Measurements from ENCODE around the gene TFDP2.

The TFDP2 gene

GRCh38 chr3:142086581-142087090 lies 62.7 kb downstream of the TFDP2 start:
- Histone ChIP-seq H3K9ac (ENCODE audit: low read depth, low read length, poor library complexity, severe bottlenecking) (no peak overlapping the region), H2AFZ (ENCODE audit: low read length) (no peak overlapping the region), H4K20me1 (ENCODE audit: insufficient read depth, low read length, poor library complexity, severe bottlenecking) (no peaks in the 10 kb centered on the region), H3K36me3 (ENCODE audit: insufficient read depth, low read length) (no peaks in the 10 kb centered on the region), H3K4me3 (ENCODE audit: low read length, poor library complexity, severe bottlenecking) (no peak overlapping the region), H3F3A (ENCODE audit: low read depth) (no peaks in the 10 kb centered on the region), H3K79me2 (ENCODE audit: insufficient read depth, low read length) (no peaks in the 10 kb centered on the region), H3K4me2 (ENCODE audit: low read depth, low read length, poor library complexity, severe bottlenecking) (no peak overlapping the region), H3K27me3 (ENCODE audit: insufficient read depth, low read length, poor library complexity, severe bottlenecking) (no peaks in the 10 kb centered on the region), H3K9me2 (replicated peaks; ENCODE audit: low read depth, low read length) (no peaks in the 10 kb centered on the region), H3K4me1 (ENCODE audit: insufficient read depth, low read length, poor library complexity, severe bottlenecking) (peaks cover 3% of the 10 kb centered on the region), H3K9me3 (ENCODE audit: insufficient read depth, low read depth, low read length) (no peaks in the 10 kb centered on the region)
- TF ChIP-seq, protein P1, sequence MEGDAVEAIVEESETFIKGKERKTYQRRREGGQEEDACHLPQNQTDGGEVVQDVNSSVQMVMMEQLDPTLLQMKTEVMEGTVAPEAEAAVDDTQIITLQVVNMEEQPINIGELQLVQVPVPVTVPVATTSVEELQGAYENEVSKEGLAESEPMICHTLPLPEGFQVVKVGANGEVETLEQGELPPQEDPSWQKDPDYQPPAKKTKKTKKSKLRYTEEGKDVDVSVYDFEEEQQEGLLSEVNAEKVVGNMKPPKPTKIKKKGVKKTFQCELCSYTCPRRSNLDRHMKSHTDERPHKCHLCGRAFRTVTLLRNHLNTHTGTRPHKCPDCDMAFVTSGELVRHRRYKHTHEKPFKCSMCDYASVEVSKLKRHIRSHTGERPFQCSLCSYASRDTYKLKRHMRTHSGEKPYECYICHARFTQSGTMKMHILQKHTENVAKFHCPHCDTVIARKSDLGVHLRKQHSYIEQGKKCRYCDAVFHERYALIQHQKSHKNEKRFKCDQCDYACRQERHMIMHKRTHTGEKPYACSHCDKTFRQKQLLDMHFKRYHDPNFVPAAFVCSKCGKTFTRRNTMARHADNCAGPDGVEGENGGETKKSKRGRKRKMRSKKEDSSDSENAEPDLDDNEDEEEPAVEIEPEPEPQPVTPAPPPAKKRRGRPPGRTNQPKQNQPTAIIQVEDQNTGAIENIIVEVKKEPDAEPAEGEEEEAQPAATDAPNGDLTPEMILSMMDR (conservative IDR thresholded peaks at IDR 0.05; ENCODE audit: low read length): no peak
- TF ChIP-seq EZH2phosphoT487 (IDR thresholded peaks at IDR 0.05; ENCODE audit: borderline replicate concordance): no peak

DNA sequence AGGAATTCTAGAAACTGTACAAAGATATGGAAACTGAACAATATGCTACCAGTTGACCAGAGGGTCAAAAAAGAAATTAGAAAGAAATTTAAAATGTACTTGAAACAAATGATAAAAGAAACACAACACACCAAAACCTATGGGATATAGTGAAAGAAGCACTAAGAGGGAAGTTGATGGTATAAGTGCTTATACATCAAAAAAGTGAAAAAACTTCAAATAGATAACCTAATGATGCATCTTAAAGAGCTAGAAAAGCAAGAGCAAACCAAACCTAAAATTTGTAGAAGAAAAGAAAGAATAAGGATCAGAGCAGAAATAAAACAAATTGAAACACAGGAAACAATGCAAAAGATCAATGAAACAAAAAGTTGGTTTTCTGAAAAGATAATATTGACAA lies 68.2 kb downstream of the TFDP2 start:
- Histone ChIP-seq H3K36me3 (ENCODE audit: insufficient read depth, low read length) (no peaks in the 10 kb centered on the region), H2AFZ (ENCODE audit: low read length) (no peak overlapping the region), H3K4me3 (ENCODE audit: low read length, poor library complexity, severe bottlenecking) (no peak overlapping the region), H3K4me2 (ENCODE audit: low read depth, low read length, poor library complexity, severe bottlenecking) (no peak overlapping the region), H3K79me2 (ENCODE audit: insufficient read depth, low read length) (no peaks in the 10 kb centered on the region), H3K9me2 (replicated peaks; ENCODE audit: low read depth, low read length) (no peaks in the 10 kb centered on the region), H3F3A (ENCODE audit: low read depth) (no peaks in the 10 kb centered on the region), H3K9ac (ENCODE audit: low read depth, low read length, poor library complexity, severe bottlenecking) (no peak overlapping the region), H4K20me1 (ENCODE audit: insufficient read depth, low read length, poor library complexity, severe bottlenecking) (no peaks in the 10 kb centered on the region), H3K27me3 (ENCODE audit: insufficient read depth, low read length, poor library complexity, severe bottlenecking) (no peaks in the 10 kb centered on the region), H3K9me3 (ENCODE audit: insufficient read depth, low read depth, low read length) (no peaks in the 10 kb centered on the region), H3K4me1 (ENCODE audit: insufficient read depth, low read length, poor library complexity, severe bottlenecking) (no peaks in the 10 kb centered on the region)
- TF ChIP-seq EZH2phosphoT487 (IDR thresholded peaks at IDR 0.05; ENCODE audit: borderline replicate concordance): no peak
- TF ChIP-seq, protein P1 (conservative IDR thresholded peaks at IDR 0.05; ENCODE audit: low read length): no peak

GRCh38 chr3:142077859-142078500 lies 71.4 kb downstream of the TFDP2 start:
- no peak overlapping the region for H3K4me3 ChIP-seq (ENCODE audit: low read length, poor library complexity, severe bottlenecking)

More at GRCh38 chr3:142077859-142078500, 71.4 kb downstream of the TFDP2 start:
- Histone ChIP-seq H3K4me2 (ENCODE audit: low read depth, low read length, poor library complexity, severe bottlenecking) (no peak overlapping the region), H3K79me2 (ENCODE audit: insufficient read depth, low read length) (no peaks in the 10 kb centered on the region), H3K27me3 (ENCODE audit: insufficient read depth, low read length, poor library complexity, severe bottlenecking) (no peaks in the 10 kb centered on the region), H3K9me2 (replicated peaks; ENCODE audit: low read depth, low read length) (no peaks in the 10 kb centered on the region), H4K20me1 (ENCODE audit: insufficient read depth, low read length, poor library complexity, severe bottlenecking) (no peaks in the 10 kb centered on the region), H2AFZ (ENCODE audit: low read length) (no peak overlapping the region), H3K4me1 (ENCODE audit: insufficient read depth, low read length, poor library complexity, severe bottlenecking) (no peaks in the 10 kb centered on the region), H3K9me3 (ENCODE audit: insufficient read depth, low read depth, low read length) (no peaks in the 10 kb centered on the region), H3K36me3 (ENCODE audit: insufficient read depth, low read length) (no peaks in the 10 kb centered on the region), H3K9ac (ENCODE audit: low read depth, low read length, poor library complexity, severe bottlenecking) (no peak overlapping the region), H3F3A (ENCODE audit: low read depth) (no peaks in the 10 kb centered on the region)
- TF ChIP-seq, protein P1 (conservative IDR thresholded peaks at IDR 0.05; ENCODE audit: low read length): no peak
- TF ChIP-seq EZH2phosphoT487 (IDR thresholded peaks at IDR 0.05; ENCODE audit: borderline replicate concordance): no peak

Data from Loucy (cell line).